Endothelial cell of umbilical vein (primary cell): ENCODE results near the gene TSPAN18.

Source experiments
- EZH2 ChIP-seq: IDR thresholded peaks from 2 replicates; pipeline ENCODE4 v1.6.1; 2012; ENCODE audit warnings: borderline replicate concordance, low read depth, mild to moderate bottlenecking, moderate library complexity, low read length, inconsistent platforms; ENCODE audit not compliant: severe bottlenecking
- FOS ChIP-seq: IDR thresholded peaks from 2 replicates; pipeline ENCODE4 v1.6.1; 2011; ENCODE audit warnings: mild to moderate bottlenecking, low read length, moderate library complexity, borderline replicate concordance; ENCODE audit not compliant: insufficient read depth
- GATA2 ChIP-seq: IDR thresholded peaks from 2 replicates; pipeline ENCODE4 v1.7.0; 2011; ENCODE audit warnings: low read depth, mild to moderate bottlenecking, moderate library complexity, mixed read lengths, low read length; ENCODE audit not compliant: insufficient read length, insufficient read depth
- JUN ChIP-seq: IDR thresholded peaks from 2 replicates; pipeline ENCODE4 v1.6.1; 2011; ENCODE audit warnings: borderline replicate concordance, low read depth; ENCODE audit not compliant: insufficient read length, insufficient read depth
- MYC ChIP-seq: IDR thresholded peaks from one replicate; pipeline ENCODE4 v1.6.1; 2011; ENCODE audit warnings: mild to moderate bottlenecking, low read depth, low read length
- POLR2A ChIP-seq: IDR thresholded peaks from 2 replicates; pipeline ENCODE4 v1.6.1; 2012; ENCODE audit warnings: low read depth, mild to moderate bottlenecking, control low read depth, low read length
- POLR2AphosphoS5 ChIP-seq: IDR thresholded peaks from 2 replicates; pipeline ENCODE4 v1.6.1; 2012; ENCODE audit warnings: low read depth, mild to moderate bottlenecking, control low read depth, low read length, moderate library complexity; ENCODE audit not compliant: insufficient read depth
- TF ChIP-seq, protein P1 (sequence below), 2 donors: IDR thresholded peaks; 1 replicate in 1 of 2; 2 replicates in 1 of 2; pipeline ENCODE4 v1.5.1; 2011; ENCODE audit warnings: low read length in 2 of 2, mild to moderate bottlenecking in 2 of 2, moderate library complexity in 2 of 2, control low read depth in 1 of 2, inconsistent platforms in 1 of 2, low read depth in 1 of 2; ENCODE audit not compliant: insufficient read depth in 1 of 2; ENCODE audit errors: extremely low read depth in 1 of 2
- TF ChIP-seq, protein P2 (sequence below): IDR thresholded peaks from 2 replicates; pipeline ENCODE4 v1.6.1; 2011; ENCODE audit not compliant: insufficient read depth, insufficient read length

DNA sequence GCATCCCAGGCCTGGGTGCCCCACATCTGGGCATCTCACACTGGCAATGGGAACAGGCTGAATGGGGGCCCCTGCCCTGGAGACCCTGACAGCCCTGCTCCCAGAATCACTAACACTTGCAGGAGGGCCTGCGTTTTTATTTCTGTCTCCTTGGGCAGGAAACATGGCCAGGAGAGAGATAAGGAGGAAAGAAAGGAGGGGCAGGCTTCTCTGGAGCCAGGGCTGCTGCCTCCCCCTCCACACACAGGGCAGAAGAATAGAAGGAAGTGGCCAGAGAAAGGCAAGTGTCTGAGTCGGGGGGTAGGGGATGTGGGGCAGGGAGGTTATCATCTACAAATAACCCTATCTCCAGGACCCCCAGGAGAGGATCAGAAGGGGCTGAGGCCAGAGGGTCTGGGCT lies 25.5 kb upstream of the TSPAN18 start:
- TF ChIP-seq, protein P1, sequence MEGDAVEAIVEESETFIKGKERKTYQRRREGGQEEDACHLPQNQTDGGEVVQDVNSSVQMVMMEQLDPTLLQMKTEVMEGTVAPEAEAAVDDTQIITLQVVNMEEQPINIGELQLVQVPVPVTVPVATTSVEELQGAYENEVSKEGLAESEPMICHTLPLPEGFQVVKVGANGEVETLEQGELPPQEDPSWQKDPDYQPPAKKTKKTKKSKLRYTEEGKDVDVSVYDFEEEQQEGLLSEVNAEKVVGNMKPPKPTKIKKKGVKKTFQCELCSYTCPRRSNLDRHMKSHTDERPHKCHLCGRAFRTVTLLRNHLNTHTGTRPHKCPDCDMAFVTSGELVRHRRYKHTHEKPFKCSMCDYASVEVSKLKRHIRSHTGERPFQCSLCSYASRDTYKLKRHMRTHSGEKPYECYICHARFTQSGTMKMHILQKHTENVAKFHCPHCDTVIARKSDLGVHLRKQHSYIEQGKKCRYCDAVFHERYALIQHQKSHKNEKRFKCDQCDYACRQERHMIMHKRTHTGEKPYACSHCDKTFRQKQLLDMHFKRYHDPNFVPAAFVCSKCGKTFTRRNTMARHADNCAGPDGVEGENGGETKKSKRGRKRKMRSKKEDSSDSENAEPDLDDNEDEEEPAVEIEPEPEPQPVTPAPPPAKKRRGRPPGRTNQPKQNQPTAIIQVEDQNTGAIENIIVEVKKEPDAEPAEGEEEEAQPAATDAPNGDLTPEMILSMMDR (IDR thresholded peaks at IDR 0.05; ENCODE audit: extremely low read depth in 1 of 2, insufficient read depth in 1 of 2, low read depth in 1 of 2, low read length in 2 of 2) = no peak
- no peak for TF ChIP-seq POLR2A
- no peak for TF ChIP-seq POLR2AphosphoS5
- TF ChIP-seq JUN = no peak
- no peak for TF ChIP-seq EZH2
- peak; percentile 32 for TF ChIP-seq GATA2
- TF ChIP-seq FOS = no peak
- TF ChIP-seq, protein P2, sequence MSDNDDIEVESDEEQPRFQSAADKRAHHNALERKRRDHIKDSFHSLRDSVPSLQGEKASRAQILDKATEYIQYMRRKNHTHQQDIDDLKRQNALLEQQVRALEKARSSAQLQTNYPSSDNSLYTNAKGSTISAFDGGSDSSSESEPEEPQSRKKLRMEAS = no peak
- TF ChIP-seq MYC = no peak
